HG03175 (cell line): ENCODE measurements around the gene HRH2.
"Not testable (repeated sequence)": the region's sequence is repeated elsewhere in the genome, so short reads cannot be mapped to it uniquely, and the experiment has no call there.

Experiments
- ATAC-seq: cut with Tn5 transposase; IDR thresholded peaks from one replicate; pipeline ENCODE4 v1.9.1; 2021; ENCODE audit warnings: mild to moderate bottlenecking, moderate library complexity; ENCODE audit not compliant: unreplicated experiment

The HRH2 gene

DNA sequence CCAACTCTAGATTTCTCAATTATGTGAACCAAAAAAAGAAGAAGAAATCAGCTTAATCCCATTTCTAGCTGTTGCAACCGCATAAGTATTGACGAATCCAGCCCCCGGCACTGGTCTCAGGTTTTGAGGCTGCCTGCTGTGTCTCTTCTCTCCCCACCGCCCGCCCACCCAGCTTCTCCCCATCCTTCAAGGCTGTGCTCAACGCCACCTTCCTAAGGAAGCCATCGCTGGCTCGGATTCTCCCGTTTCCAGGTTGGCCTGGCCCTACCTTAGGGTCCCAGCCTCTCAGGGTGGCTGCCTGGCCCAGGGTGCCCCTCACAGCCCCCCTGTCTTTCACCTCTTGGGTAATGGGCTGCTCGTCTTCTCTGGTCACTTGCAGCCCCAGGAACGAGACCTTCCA lies 77.8 kb downstream of the HRH2 start:
- ATAC-seq = no peak

DNA sequence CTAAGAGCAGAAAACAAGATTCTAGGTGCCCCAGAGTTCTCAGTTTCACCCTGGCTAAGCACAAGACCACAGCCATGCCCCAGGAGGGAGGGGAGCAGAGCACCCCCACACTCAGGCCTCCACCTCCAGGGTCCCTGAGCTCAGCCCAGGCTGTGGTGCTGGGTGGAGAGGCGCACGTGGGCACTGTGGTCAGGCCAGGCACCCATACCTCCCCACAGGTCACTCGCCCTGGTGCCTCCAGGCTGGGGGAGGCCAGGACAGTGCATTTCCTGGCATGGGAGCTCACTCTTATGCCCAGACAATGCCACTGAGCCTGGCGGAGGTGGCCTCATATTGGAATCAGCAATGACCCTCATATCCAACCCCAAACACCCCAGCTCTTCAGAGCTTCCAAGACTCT lies 78.8 kb downstream of the HRH2 start:
- no peak for ATAC-seq

DNA sequence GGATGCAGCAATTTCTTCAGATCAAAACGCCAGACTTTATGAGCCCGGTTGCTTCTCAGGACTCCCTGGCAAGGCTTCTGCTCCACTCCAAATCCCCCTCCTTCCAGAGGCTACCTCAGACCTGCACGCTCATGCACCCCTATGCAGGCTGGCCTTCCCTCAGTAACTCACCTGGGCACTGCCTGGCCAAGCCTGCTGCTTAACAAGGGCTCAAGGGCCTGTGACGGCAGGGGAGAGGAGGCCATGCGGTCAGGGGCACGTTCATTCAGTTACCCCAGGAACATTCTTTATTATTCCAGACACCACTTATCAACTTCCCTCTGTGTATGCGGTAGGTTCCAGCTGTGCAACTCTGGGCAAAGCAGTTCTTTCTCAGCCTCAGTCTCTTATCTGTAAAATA lies 79.6 kb downstream of the HRH2 start:
- ATAC-seq = no peak

- ATAC-seq = no peak
Measured at GRCh38 chr5:175738126-175738525, 80.3 kb downstream of the HRH2 start.

GRCh38 chr5:175738602-175739133 lies 80.8 kb downstream of the HRH2 start:
- no peak for ATAC-seq

DNA sequence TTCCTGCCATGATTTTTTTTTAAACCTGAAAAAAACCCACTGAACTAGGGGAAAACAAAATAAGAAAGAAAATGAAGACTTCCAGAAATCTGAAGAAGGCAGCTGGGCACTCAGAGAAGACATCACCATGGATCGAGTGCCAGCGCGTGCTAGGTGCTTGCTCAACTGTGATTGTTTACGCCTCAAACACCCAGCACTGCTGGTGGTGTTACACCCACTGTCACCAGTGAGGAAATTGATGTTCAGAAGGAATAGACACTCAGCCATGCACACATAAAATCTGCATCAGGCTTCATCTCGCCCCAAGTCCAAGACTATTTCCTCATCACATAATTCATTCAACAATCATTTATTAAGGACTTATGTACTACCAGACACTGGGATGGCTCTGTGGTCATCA lies 82.1 kb downstream of the HRH2 start:
- ATAC-seq = no peak

- ATAC-seq = no peak
Measured at GRCh38 chr5:175741556-175741955, 83.7 kb downstream of the HRH2 start.

DNA sequence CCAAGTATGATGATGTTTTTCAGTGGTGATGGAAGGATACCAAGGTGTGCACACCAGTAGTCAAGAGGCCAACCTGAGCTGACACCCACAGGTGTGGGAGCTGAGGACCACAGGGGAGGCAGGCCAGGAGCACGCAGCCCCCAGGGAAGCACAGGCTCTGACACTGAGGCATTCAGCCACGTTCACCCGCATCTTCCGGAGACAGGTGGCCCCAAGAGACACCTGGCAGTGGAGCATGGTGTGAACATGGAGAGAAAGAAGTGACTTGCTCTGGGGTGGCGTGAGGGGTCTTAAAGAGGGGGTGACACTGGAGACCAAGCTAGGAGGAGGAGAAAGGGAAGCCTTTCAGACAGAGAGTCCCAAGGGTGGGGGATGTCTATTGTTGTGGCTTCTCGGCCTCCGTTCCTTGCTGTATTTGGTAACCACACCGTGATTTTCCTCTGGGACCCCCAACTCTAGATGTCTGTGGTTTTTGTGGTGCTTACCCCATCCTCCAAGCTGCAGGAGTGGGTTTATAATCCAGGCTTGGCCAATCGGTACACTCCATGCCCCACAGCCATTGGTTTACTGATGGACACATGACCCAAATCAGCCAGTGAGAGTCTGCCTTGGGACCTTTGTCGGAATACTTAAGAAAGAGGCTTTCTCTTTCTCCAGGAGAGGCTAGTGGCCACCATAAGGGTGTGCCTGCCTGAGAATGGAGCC lies 84.6 kb downstream of the HRH2 start:
- no peak for ATAC-seq

GRCh38 chr5:175743676-175744210 lies 85.9 kb downstream of the HRH2 start:
- ATAC-seq = no peak

GRCh38 chr5:175745210-175745609 lies 87.3 kb downstream of the HRH2 start:
- ATAC-seq = no peak

GRCh38 chr5:175746851-175747250 lies 89.0 kb downstream of the HRH2 start:
- no peak for ATAC-seq

DNA sequence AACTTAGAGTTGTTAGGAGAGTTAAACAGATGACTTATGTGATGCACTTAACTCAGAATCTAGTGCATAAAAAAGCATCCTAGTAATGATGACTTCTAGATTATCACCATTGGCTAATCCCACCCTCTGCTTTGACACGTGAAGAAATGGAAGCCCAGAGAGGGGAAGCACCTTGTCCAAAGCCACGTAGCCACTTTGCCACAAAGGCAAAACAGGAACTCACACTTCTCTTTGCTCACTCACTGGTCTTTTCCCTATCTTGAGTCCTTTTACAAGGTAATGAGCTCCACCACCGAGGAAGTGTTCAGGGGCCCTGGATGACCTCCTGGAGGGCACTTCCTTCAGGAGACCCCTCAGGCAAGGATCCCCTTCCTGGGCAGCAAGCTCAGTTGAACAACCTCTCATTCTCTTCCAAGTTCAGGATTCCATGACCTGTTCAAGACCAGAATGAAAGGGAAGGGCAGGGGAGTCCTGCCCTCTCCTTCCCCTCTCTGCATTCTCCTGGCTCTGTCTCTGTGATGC lies 89.7 kb downstream of the HRH2 start:
- ATAC-seq = no peak

- no peak for ATAC-seq
Measured at GRCh38 chr5:175748650-175749049, 90.8 kb downstream of the HRH2 start.

DNA sequence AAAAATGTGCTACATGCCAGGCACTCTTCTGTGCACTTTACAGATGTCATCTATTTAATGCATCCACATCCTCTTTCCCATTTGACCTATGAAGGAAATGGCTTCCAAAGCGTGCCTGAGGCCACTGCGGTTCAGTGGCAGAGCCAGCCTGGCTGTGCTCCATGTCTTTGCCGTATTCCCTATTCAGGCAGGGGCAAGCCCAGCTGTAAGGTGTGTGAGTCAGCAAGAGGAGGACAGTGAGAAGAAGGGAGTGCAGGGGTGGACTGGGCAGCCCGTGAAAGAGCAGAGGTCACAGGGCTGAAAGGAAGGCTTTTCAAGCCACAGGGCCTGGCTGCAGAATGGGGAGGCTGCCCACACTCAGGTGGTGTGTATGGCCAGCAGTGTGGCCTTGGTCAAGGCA lies 91.7 kb downstream of the HRH2 start:
- no peak for ATAC-seq

DNA sequence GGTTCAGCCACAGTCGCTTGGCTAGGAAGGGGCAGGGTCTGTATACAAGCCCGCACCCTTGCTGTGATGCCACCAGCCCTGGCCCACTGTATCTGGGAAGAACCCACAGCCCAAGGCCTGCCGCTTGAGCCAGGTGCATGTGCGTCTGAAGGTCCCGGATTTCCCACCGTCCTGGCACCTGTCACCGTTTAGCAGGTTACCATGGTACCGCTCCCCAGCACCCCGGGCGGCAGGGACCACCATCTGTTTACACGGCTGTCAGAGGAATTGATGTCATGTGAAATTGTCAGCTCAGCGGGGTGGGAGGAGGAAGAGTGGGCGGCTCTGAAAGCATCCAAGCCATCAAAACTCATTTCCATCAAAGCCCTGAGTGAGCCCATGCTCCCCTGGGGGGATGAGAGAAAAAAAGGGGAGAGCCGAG lies 92.7 kb downstream of the HRH2 start:
- ATAC-seq = no peak

DNA sequence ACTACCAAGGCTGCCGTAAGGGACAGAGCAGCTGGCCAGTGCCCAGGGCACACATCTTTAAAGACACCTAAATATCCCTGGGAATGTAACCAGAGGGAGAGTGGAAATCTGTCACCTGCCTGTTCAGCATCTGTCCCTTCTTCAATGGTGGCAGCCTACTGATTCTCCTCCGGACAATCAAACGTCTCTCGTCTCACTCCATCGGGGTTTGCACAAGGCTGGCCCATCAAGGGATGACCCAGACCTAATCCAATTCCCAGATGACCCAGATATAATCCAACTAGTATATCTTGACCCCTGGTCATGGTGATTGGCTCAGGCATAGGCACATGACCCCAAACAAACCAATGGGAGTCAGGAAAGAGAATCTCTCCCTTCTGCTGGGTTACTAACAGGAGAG lies 93.5 kb downstream of the HRH2 start:
- ATAC-seq = no peak

DNA sequence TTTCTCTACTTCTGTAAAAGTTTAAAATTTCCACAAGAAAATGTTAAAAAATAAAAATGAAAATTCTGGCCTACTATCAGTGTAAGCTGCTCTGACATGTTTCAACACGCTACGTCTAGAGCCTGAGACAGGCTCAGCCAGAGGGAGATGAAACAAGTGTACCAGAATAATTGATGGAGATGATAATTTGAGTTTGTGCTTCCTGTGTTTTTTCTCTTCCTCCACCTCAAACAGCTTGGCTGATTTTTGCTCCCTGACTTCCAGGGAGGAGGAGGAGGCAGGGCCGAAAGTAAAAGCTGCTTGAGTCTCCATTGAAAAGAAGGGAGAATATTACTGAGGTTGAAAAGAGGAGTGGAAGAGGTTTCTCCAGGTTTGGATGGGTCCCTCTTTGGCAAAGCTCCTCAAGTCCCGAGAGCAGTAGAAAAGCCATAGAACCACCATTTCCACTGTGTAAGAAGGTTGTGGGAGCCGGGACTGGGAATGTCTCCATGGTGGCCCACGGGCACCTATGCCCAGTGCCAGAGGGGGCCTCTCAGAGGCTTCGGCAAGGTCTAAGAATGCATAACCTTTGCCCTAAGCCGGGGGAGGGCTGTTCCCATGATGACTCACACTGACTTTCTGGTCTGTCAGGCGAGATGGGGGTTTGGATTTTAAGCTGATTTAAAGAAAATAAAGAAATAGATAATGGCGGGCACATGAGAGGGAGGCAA lies 95.1 kb downstream of the HRH2 start:
- ATAC-seq = no peak

DNA sequence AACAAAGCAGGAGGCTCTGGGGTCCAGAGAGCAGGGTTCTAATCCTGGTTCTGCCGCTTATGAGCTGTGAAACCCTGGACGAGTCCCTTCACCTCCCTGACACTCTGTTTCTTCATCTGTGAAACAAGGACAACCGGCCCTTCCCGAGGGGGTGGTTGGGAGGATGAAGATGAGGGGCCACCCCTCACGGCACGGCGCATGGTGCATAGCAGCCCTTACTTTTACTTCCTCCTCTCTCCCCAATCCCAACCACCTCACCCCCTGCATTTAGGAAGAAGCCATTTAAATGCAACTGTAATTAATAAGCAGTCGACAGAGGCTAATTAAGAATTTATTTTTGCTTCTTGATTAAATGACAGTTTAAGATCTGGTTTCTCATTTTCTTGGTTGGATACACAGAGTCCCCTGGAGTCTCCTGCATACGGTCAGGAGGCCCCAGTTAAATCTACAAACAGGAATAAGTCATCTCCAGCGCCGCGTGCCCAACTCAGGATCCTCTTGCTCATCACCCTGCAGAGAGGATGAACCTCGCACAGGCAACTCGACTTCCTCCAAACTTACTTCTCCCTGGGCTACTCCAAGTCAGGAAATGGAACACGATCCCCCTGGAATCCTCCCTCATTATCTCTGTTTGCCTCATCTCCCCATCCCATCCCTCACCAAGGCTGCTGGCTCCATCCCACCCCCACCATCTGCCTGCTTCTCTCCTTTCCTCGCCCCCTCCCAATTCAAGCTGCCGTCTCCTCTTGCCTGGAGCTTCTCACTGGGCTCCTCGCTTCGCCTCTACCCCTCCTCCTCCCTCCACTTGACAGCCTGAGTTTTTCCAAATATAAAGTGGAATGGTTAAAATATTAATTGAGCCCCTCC lies 95.9 kb downstream of the HRH2 start:
- no peak for ATAC-seq

GRCh38 chr5:175759991-175760390 lies 102.1 kb downstream of the HRH2 start:
- ATAC-seq = not testable (repeated sequence)
